Fibroblast of villous mesenchyme (primary cell): ENCODE data around the gene SRD5A1. TPM values are rescaled to one million over a fixed set of nuclear protein-coding genes. Genes with fewer than 3 reads are reported as not detected.

Experiments used
- DNase-seq: peaks from one replicate; pipeline ENCODE4 v3.0.0-alpha.2; 2010; ENCODE audit warnings: low read depth
- H3K4me3 ChIP-seq: 2 replicates; pipeline ENCODE4 v1.5.1; 2011; ENCODE audit warnings: low read depth, mild to moderate bottlenecking, low read length
- CTCF ChIP-seq: IDR thresholded peaks from 2 replicates; pipeline ENCODE4 v1.5.1; 2012; ENCODE audit warnings: low read depth, mild to moderate bottlenecking, low read length; ENCODE audit not compliant: insufficient read depth
- total RNA-seq: library from RNA; depleted of rRNA; stranded (reverse); fragments of >200 nt; gene quantifications from 2 replicates; pipeline ENCODE4 v1.2.3, GENCODE V29; 2012

Gene SRD5A1
- total RNA-seq, 1 donor, result 7.3 TPM

- no peak for TF ChIP-seq CTCF
- DNase-seq, result no peak
- H3K4me3 ChIP-seq, result no peak overlapping the region
These were observed 67.6 kb downstream of the SRD5A1 start for GRCh38 chr5:6700685-6701355.

- DNase-seq, result no peak
- H3K4me3 ChIP-seq, result no peak overlapping the region
- TF ChIP-seq CTCF, result no peak
These were observed 68.3 kb downstream of the SRD5A1 start for GRCh38 chr5:6701491-6701890.

GRCh38 chr5:6702633-6703032, 69.4 kb downstream of the SRD5A1 start:
- no peak overlapping the region for H3K4me3 ChIP-seq
- no peak for TF ChIP-seq CTCF
- DNase-seq, result no peak

GRCh38 chr5:6703806-6704205, 70.6 kb downstream of the SRD5A1 start:
- peak; percentile 72 for DNase-seq
- no peak for TF ChIP-seq CTCF
- H3K4me3 ChIP-seq, result no peak overlapping the region

- TF ChIP-seq CTCF, result no peak
These were observed 71.2 kb downstream of the SRD5A1 start for GRCh38 chr5:6704361-6704851.

GRCh38 chr5:6705088-6705487, 71.8 kb downstream of the SRD5A1 start:
- DNase-seq, result no peak
- no peak overlapping the region for H3K4me3 ChIP-seq
- no peak for TF ChIP-seq CTCF

More at GRCh38 chr5:6704361-6704851, 71.2 kb downstream of the SRD5A1 start:
- DNase-seq, result peak; percentile 91
- no peak overlapping the region for H3K4me3 ChIP-seq

- TF ChIP-seq CTCF, result no peak
- DNase-seq, result no peak
- no peak overlapping the region for H3K4me3 ChIP-seq
These were observed 72.7 kb downstream of the SRD5A1 start for GRCh38 chr5:6705959-6706358.
